Effector CD4-positive, alpha-beta T cell (primary cell): ENCODE results near the gene LINGO1.

Source experiments
- DNase-seq: peaks from one replicate; pipeline ENCODE4 v3.0.0-alpha.2; 2020

LINGO1 gene

GRCh38 chr15:77613814-77614213 lies 18.9 kb downstream of the LINGO1 start:
- DNase-seq = no peak

- DNase-seq = no peak
Observed at GRCh38 chr15:77612958-77613601, 19.6 kb downstream of the LINGO1 start.

GRCh38 chr15:77611767-77612166 lies 20.9 kb downstream of the LINGO1 start:
- no peak for DNase-seq

GRCh38 chr15:77610731-77611130 lies 22.0 kb downstream of the LINGO1 start:
- no peak for DNase-seq

- DNase-seq = no peak
Observed at GRCh38 chr15:77609558-77609957, 23.2 kb downstream of the LINGO1 start.

- DNase-seq = no peak
Observed at GRCh38 chr15:77608774-77609173, 23.9 kb downstream of the LINGO1 start.

- DNase-seq = no peak
Observed at GRCh38 chr15:77607894-77608261, 24.8 kb downstream of the LINGO1 start.

- no peak for DNase-seq
Observed at GRCh38 chr15:77607111-77607893, 25.4 kb downstream of the LINGO1 start.

GRCh38 chr15:77606142-77607034 lies 26.3 kb downstream of the LINGO1 start:
- DNase-seq = no peak

- no peak for DNase-seq
Observed at GRCh38 chr15:77605547-77605946, 27.2 kb downstream of the LINGO1 start.

GRCh38 chr15:77604973-77605372 lies 27.7 kb downstream of the LINGO1 start:
- DNase-seq = no peak

- no peak for DNase-seq
Observed at GRCh38 chr15:77603611-77604336, 28.9 kb downstream of the LINGO1 start.

- DNase-seq = no peak
Observed at GRCh38 chr15:77602800-77603199, 29.9 kb downstream of the LINGO1 start.

GRCh38 chr15:77599899-77600298 lies 32.8 kb downstream of the LINGO1 start:
- no peak for DNase-seq

GRCh38 chr15:77599357-77599756 lies 33.4 kb downstream of the LINGO1 start:
- DNase-seq = no peak

- DNase-seq = no peak
Observed at GRCh38 chr15:77598644-77599043, 34.1 kb downstream of the LINGO1 start.

- DNase-seq = no peak
Observed at GRCh38 chr15:77597804-77598453, 34.8 kb downstream of the LINGO1 start.

GRCh38 chr15:77596821-77597803 lies 35.6 kb downstream of the LINGO1 start:
- DNase-seq = no peak

GRCh38 chr15:77595231-77595630 lies 37.5 kb downstream of the LINGO1 start:
- DNase-seq = no peak

- DNase-seq = no peak
Observed at GRCh38 chr15:77592758-77593157, 40.0 kb downstream of the LINGO1 start.
